Measurements from ENCODE around the gene KDM2B.

DNA sequence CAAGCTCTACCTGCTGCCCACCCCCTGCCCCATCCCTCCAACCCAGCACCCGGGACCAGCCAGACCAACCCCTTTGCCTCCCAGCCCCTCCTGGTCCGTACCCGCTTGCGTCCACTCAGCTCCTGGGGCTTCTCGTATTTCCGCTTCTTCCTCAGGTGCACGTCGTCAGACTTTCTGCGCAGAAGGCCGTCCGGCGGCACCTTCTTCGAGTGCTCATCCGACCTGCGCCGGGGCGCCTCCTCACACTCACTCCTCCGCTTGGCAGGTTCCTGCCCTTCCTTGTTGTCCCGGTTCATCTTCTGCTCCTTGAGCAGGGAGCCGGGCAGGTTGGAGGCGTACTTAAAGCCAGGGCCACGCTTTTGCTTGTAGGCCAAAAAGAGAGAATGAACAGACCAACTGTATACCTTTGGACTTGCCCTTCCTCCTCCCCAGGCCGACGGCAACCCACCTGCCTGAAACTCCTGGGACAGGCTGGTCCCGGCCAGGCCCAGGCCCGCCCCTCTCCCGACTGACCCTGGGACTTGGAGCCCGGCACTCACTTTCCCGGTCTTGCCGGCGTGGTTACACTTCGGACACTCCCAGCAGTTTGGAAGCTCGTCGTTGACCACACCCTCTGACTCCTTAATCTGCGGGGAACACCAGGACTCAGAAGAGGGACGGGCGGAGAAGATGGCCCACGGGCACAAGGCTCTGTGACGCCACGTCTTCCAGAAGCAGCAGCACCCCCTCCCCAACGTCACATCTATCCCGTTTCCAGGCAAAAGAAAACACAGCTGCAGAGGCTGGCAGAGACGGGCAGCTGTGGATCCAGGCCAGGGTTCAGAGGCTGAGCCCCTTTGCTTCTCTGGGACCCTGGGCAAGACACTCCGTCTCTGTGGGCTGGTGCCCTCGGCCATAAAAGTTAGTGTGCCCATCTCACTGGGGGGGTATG is 136.6 kb downstream of the KDM2B start:
- TF ChIP-seq, protein P1, sequence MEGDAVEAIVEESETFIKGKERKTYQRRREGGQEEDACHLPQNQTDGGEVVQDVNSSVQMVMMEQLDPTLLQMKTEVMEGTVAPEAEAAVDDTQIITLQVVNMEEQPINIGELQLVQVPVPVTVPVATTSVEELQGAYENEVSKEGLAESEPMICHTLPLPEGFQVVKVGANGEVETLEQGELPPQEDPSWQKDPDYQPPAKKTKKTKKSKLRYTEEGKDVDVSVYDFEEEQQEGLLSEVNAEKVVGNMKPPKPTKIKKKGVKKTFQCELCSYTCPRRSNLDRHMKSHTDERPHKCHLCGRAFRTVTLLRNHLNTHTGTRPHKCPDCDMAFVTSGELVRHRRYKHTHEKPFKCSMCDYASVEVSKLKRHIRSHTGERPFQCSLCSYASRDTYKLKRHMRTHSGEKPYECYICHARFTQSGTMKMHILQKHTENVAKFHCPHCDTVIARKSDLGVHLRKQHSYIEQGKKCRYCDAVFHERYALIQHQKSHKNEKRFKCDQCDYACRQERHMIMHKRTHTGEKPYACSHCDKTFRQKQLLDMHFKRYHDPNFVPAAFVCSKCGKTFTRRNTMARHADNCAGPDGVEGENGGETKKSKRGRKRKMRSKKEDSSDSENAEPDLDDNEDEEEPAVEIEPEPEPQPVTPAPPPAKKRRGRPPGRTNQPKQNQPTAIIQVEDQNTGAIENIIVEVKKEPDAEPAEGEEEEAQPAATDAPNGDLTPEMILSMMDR (IDR thresholded peaks at IDR 0.05; ENCODE audit: low read depth, low read length, poor library complexity, severe bottlenecking) = no peak
- TF ChIP-seq EZH2phosphoT487 (IDR thresholded peaks at IDR 0.05; ENCODE audit: borderline replicate concordance, low read length) = no peak

All from DOHH2 (cell line).